Body of pancreas (tissue), 4 donors: Measurements from ENCODE around the gene SHOC1.

Source experiments
- POLR2A ChIP-seq, 3 donors: fragments of 450-650 bp; IDR thresholded peaks; one replicate each; pipeline ENCODE4 v1.6.1; 2016; ENCODE audit warnings: antibody characterized with exemption in 3 of 3, mild to moderate bottlenecking in 2 of 3
- TF ChIP-seq, protein P1 (sequence below), 7 experiments: fragments of 450-650 bp in 4 of 7; fragments of 200-600 bp in 3 of 7; sonication (generic) in 3 of 7; IDR thresholded peaks; one replicate each; pipeline ENCODE4 v1.5.1; 2016 to 2019; ENCODE audit warnings: antibody characterized with exemption in 7 of 7

DNA sequence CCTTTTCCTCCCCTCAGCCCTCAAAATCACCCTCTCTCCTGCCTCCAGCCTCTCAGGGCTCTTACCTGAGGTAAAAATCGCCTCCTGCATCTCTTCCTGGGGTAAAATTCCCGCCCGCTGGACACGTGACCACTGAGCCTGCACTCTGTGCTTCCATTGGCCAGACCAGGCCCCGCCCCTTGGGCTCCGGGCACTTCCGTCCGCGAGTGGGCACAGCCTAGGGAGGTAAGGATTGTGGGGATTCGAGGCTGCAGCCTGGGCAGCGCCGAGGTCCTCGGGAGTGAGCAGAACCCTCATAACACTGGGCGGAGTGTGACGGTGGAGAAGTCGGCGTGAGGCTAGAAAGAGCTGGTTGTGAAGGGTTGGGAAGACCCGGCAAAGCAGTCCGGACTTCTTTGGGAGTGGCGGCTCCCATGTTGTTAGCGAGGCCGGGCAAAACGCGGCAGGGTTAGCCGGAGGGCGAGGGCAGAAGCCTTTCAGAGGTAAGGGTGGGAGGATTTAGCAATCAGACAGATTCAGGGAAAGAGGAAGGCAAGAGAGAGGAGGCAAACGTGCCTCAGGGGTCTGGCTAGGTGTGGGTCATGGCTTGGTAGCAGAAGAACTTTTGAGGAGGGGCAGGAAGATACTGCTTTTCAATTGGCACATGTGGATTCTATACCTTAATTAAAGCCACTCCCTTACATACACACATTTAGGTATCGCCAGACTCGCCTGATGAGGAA, at the start of gene SHOC1:
- peak in 1 of 3 donors; percentile 26 for TF ChIP-seq POLR2A (IDR thresholded peaks at IDR 0.05)
- TF ChIP-seq, protein P1, sequence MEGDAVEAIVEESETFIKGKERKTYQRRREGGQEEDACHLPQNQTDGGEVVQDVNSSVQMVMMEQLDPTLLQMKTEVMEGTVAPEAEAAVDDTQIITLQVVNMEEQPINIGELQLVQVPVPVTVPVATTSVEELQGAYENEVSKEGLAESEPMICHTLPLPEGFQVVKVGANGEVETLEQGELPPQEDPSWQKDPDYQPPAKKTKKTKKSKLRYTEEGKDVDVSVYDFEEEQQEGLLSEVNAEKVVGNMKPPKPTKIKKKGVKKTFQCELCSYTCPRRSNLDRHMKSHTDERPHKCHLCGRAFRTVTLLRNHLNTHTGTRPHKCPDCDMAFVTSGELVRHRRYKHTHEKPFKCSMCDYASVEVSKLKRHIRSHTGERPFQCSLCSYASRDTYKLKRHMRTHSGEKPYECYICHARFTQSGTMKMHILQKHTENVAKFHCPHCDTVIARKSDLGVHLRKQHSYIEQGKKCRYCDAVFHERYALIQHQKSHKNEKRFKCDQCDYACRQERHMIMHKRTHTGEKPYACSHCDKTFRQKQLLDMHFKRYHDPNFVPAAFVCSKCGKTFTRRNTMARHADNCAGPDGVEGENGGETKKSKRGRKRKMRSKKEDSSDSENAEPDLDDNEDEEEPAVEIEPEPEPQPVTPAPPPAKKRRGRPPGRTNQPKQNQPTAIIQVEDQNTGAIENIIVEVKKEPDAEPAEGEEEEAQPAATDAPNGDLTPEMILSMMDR (IDR thresholded peaks at IDR 0.05): no peak
